SU-DHL-6 (cell line): Measurements from ENCODE around the gene SOX10.

ENCODE experiments used
- CTCF ChIP-seq: fragments of 200-600 bp; sonication (generic); IDR thresholded peaks from one replicate; pipeline ENCODE4 v1.5.1; 2017; ENCODE audit warnings: antibody characterized with exemption, mild to moderate bottlenecking, low read length, moderate library complexity; ENCODE audit not compliant: insufficient read depth, poor library complexity, severe bottlenecking
- EZH2phosphoT487 ChIP-seq: fragments of 200-600 bp; sonication (generic), shearing (Covaris generic); conservative IDR thresholded peaks from 2 replicates; pipeline ENCODE4 v1.6.1; 2018; ENCODE audit warnings: mild to moderate bottlenecking, antibody characterized with exemption, low read length, moderate library complexity, mixed read lengths

GRCh38 chr22:37990862-37991261, 6.5 kb upstream of the SOX10 start:
- TF ChIP-seq EZH2phosphoT487 = no peak
- TF ChIP-seq CTCF = no peak
